ENCODE results near the gene H6PD.

The H6PD gene

GRCh38 chr1:9284061-9284460 lies 49.5 kb downstream of the H6PD start:
- H3K9me3 ChIP-seq (ENCODE audit: control insufficient read depth in 1 of 2, low read length in 2 of 2) = peaks cover 8 to 16% of the 10 kb centered on the region in 2 donors
- H3K4me1 ChIP-seq (ENCODE audit: control insufficient read depth in 1 of 2, insufficient read depth in 2 of 2, low read length in 2 of 2) = peaks cover 19 to 24% of the 10 kb centered on the region in 2 donors
- no peaks in the 10 kb centered on the region for H3K27me3 ChIP-seq (ENCODE audit: control insufficient read depth in 1 of 2, insufficient read depth in 2 of 2, low read length in 2 of 2)
- no peaks in the 10 kb centered on the region for H3K36me3 ChIP-seq (ENCODE audit: control insufficient read depth in 1 of 2, insufficient read depth in 2 of 2, low read length in 2 of 2)
- no peak overlapping the region for H3K9ac ChIP-seq (ENCODE audit: low read depth in 1 of 2, low read length in 2 of 2)
- H3K27ac ChIP-seq (ENCODE audit: low read depth, low read length) = no peak overlapping the region
- no peak overlapping the region for H3K4me3 ChIP-seq (ENCODE audit: low read depth in 1 of 2, low read length in 2 of 2)

GRCh38 chr1:9286556-9286955 lies 52.0 kb downstream of the H6PD start:
- H3K27me3 ChIP-seq (ENCODE audit: control insufficient read depth in 1 of 2, insufficient read depth in 2 of 2, low read length in 2 of 2) = no peaks in the 10 kb centered on the region
- H3K4me1 ChIP-seq (ENCODE audit: control insufficient read depth in 1 of 2, insufficient read depth in 2 of 2, low read length in 2 of 2) = peaks cover 0 to 3% of the 10 kb centered on the region in 2 donors
- no peaks in the 10 kb centered on the region for H3K36me3 ChIP-seq (ENCODE audit: control insufficient read depth in 1 of 2, insufficient read depth in 2 of 2, low read length in 2 of 2)
- H3K27ac ChIP-seq (ENCODE audit: low read depth, low read length) = no peak overlapping the region
- H3K9me3 ChIP-seq (ENCODE audit: control insufficient read depth in 1 of 2, low read length in 2 of 2) = peaks cover 8 to 17% of the 10 kb centered on the region in 2 donors
- H3K4me3 ChIP-seq (ENCODE audit: low read depth in 1 of 2, low read length in 2 of 2) = no peak overlapping the region
- H3K9ac ChIP-seq (ENCODE audit: low read depth in 1 of 2, low read length in 2 of 2) = no peak overlapping the region

GRCh38 chr1:9289090-9289534 lies 54.5 kb downstream of the H6PD start:
- Histone ChIP-seq H3K27ac (ENCODE audit: low read depth, low read length) (no peak overlapping the region), H3K9me3 (ENCODE audit: control insufficient read depth in 1 of 2, low read length in 2 of 2) (peaks cover 8 to 17% of the 10 kb centered on the region in 2 donors), H3K27me3 (ENCODE audit: control insufficient read depth in 1 of 2, insufficient read depth in 2 of 2, low read length in 2 of 2) (no peaks in the 10 kb centered on the region), H3K4me1 (ENCODE audit: control insufficient read depth in 1 of 2, insufficient read depth in 2 of 2, low read length in 2 of 2) (peaks cover 0 to 14% of the 10 kb centered on the region in 2 donors), H3K4me3 (ENCODE audit: low read depth in 1 of 2, low read length in 2 of 2) (no peak overlapping the region), H3K9ac (ENCODE audit: low read depth in 1 of 2, low read length in 2 of 2) (no peak overlapping the region), H3K36me3 (ENCODE audit: control insufficient read depth in 1 of 2, insufficient read depth in 2 of 2, low read length in 2 of 2) (no peaks in the 10 kb centered on the region)

GRCh38 chr1:9289711-9290485 lies 55.3 kb downstream of the H6PD start:
- Histone ChIP-seq H3K36me3 (ENCODE audit: control insufficient read depth in 1 of 2, insufficient read depth in 2 of 2, low read length in 2 of 2) (no peaks in the 10 kb centered on the region), H3K9me3 (ENCODE audit: control insufficient read depth in 1 of 2, low read length in 2 of 2) (peaks cover 8 to 10% of the 10 kb centered on the region in 2 donors), H3K4me1 (ENCODE audit: control insufficient read depth in 1 of 2, insufficient read depth in 2 of 2, low read length in 2 of 2) (peaks cover 5 to 22% of the 10 kb centered on the region in 2 donors), H3K27me3 (ENCODE audit: control insufficient read depth in 1 of 2, insufficient read depth in 2 of 2, low read length in 2 of 2) (no peaks in the 10 kb centered on the region), H3K4me3 (ENCODE audit: low read depth in 1 of 2, low read length in 2 of 2) (no peak overlapping the region), H3K27ac (ENCODE audit: low read depth, low read length) (no peak overlapping the region), H3K9ac (ENCODE audit: low read depth in 1 of 2, low read length in 2 of 2) (no peak overlapping the region)

- H3K9ac ChIP-seq (ENCODE audit: low read depth in 1 of 2, low read length in 2 of 2) = peak overlapping the region; percentile 64 to 79
- H3K36me3 ChIP-seq (ENCODE audit: control insufficient read depth in 1 of 2, insufficient read depth in 2 of 2, low read length in 2 of 2) = no peaks in the 10 kb centered on the region
- H3K27ac ChIP-seq (ENCODE audit: low read depth, low read length) = peak overlapping the region; percentile 76
- H3K27me3 ChIP-seq (ENCODE audit: control insufficient read depth in 1 of 2, insufficient read depth in 2 of 2, low read length in 2 of 2) = no peaks in the 10 kb centered on the region
- H3K4me1 ChIP-seq (ENCODE audit: control insufficient read depth in 1 of 2, insufficient read depth in 2 of 2, low read length in 2 of 2) = peaks cover 26 to 43% of the 10 kb centered on the region in 2 donors
- H3K4me3 ChIP-seq (ENCODE audit: low read depth in 1 of 2, low read length in 2 of 2) = peak overlapping the region; percentile 53 to 54
- peaks cover 8 to 10% of the 10 kb centered on the region in 2 donors for H3K9me3 ChIP-seq (ENCODE audit: control insufficient read depth in 1 of 2, low read length in 2 of 2)
These were observed 57.4 kb downstream of the H6PD start for GRCh38 chr1:9291914-9292360.

GRCh38 chr1:9292361-9293240 lies 58.0 kb downstream of the H6PD start, which contains the start of gene SPSB1:
TSS of gene SPSB1 (plus strand) at chr1:9292894. CDS start at chr1:9355892, 62,998 bp downstream.
- Histone ChIP-seq H3K9me3 (ENCODE audit: control insufficient read depth in 1 of 2, low read length in 2 of 2) (peaks cover 8 to 10% of the 10 kb centered on the region in 2 donors), H3K4me1 (ENCODE audit: control insufficient read depth in 1 of 2, insufficient read depth in 2 of 2, low read length in 2 of 2) (peaks cover 32 to 48% of the 10 kb centered on the region in 2 donors), H3K36me3 (ENCODE audit: control insufficient read depth in 1 of 2, insufficient read depth in 2 of 2, low read length in 2 of 2) (no peaks in the 10 kb centered on the region), H3K27me3 (ENCODE audit: control insufficient read depth in 1 of 2, insufficient read depth in 2 of 2, low read length in 2 of 2) (no peaks in the 10 kb centered on the region), H3K27ac (ENCODE audit: low read depth, low read length) (peak within 1 kb of the TSS; percentile 76), H3K4me3 (ENCODE audit: low read depth in 1 of 2, low read length in 2 of 2) (peak within 1 kb of the TSS; percentile 86 to 97), H3K9ac (ENCODE audit: low read depth in 1 of 2, low read length in 2 of 2) (peak within 1 kb of the TSS; percentile 81 to 90)

GRCh38 chr1:9293241-9293532 lies 58.6 kb downstream of the H6PD start:
- Histone ChIP-seq H3K4me1 (ENCODE audit: control insufficient read depth in 1 of 2, insufficient read depth in 2 of 2, low read length in 2 of 2) (peaks cover 37 to 52% of the 10 kb centered on the region in 2 donors), H3K4me3 (ENCODE audit: low read depth in 1 of 2, low read length in 2 of 2) (peak overlapping the region; percentile 86 to 97), H3K9me3 (ENCODE audit: control insufficient read depth in 1 of 2, low read length in 2 of 2) (peaks cover 3 to 7% of the 10 kb centered on the region in 2 donors), H3K9ac (ENCODE audit: low read depth in 1 of 2, low read length in 2 of 2) (peak overlapping the region in 1 of 2 donors; percentile 81), H3K36me3 (ENCODE audit: control insufficient read depth in 1 of 2, insufficient read depth in 2 of 2, low read length in 2 of 2) (no peaks in the 10 kb centered on the region), H3K27me3 (ENCODE audit: control insufficient read depth in 1 of 2, insufficient read depth in 2 of 2, low read length in 2 of 2) (no peaks in the 10 kb centered on the region), H3K27ac (ENCODE audit: low read depth, low read length) (peak overlapping the region; percentile 67)

- no peaks in the 10 kb centered on the region for H3K27me3 ChIP-seq (ENCODE audit: control insufficient read depth in 1 of 2, insufficient read depth in 2 of 2, low read length in 2 of 2)
- peaks cover 40 to 52% of the 10 kb centered on the region in 2 donors for H3K4me1 ChIP-seq (ENCODE audit: control insufficient read depth in 1 of 2, insufficient read depth in 2 of 2, low read length in 2 of 2)
- H3K36me3 ChIP-seq (ENCODE audit: control insufficient read depth in 1 of 2, insufficient read depth in 2 of 2, low read length in 2 of 2) = no peaks in the 10 kb centered on the region
These were observed 59.2 kb downstream of the H6PD start for GRCh38 chr1:9293533-9294404.

GRCh38 chr1:9294405-9294773 lies 59.8 kb downstream of the H6PD start:
- Histone ChIP-seq H3K4me1 (ENCODE audit: control insufficient read depth in 1 of 2, insufficient read depth in 2 of 2, low read length in 2 of 2) (peaks cover 40 to 52% of the 10 kb centered on the region in 2 donors), H3K9ac (ENCODE audit: low read depth in 1 of 2, low read length in 2 of 2) (peak overlapping the region; percentile 81 to 90), H3K27me3 (ENCODE audit: control insufficient read depth in 1 of 2, insufficient read depth in 2 of 2, low read length in 2 of 2) (no peaks in the 10 kb centered on the region), H3K27ac (ENCODE audit: low read depth, low read length) (peak overlapping the region; percentile 33), H3K9me3 (ENCODE audit: control insufficient read depth in 1 of 2, low read length in 2 of 2) (no peaks in the 10 kb centered on the region), H3K4me3 (ENCODE audit: low read depth in 1 of 2, low read length in 2 of 2) (peak overlapping the region; percentile 86 to 97), H3K36me3 (ENCODE audit: control insufficient read depth in 1 of 2, insufficient read depth in 2 of 2, low read length in 2 of 2) (no peaks in the 10 kb centered on the region)

More at GRCh38 chr1:9293533-9294404, 59.2 kb downstream of the H6PD start:
- Histone ChIP-seq H3K4me3 (ENCODE audit: low read depth in 1 of 2, low read length in 2 of 2) (peak overlapping the region; percentile 86 to 97), H3K9me3 (ENCODE audit: control insufficient read depth in 1 of 2, low read length in 2 of 2) (peaks cover 1 to 4% of the 10 kb centered on the region in 2 donors), H3K9ac (ENCODE audit: low read depth in 1 of 2, low read length in 2 of 2) (peak overlapping the region; percentile 81 to 90), H3K27ac (ENCODE audit: low read depth, low read length) (peak overlapping the region; percentile 67)
